Esophagus squamous epithelium (tissue), 5 donors: Measurements from ENCODE around the gene GMDS. TPM values are rescaled to one million over a fixed set of nuclear protein-coding genes. Genes with fewer than 3 reads are reported as not detected.

ENCODE experiments used
- DNase-seq: peaks from one replicate; lab custom pipeline; 2025; lab: John Stamatoyannopoulos, UW
- H3K27ac ChIP-seq, 4 donors: fragments of 200-600 bp; sonication (generic); one replicate each; pipeline ENCODE4 v1.5.1; 2016 to 2019; ENCODE audit warnings: mild to moderate bottlenecking in 1 of 4
- H3K27me3 ChIP-seq, 4 donors: fragments of 200-600 bp; sonication (generic); 1 replicate in 3 of 4; 2 replicates in 1 of 4; pipeline versions ENCODE4 v1.5.1 to v1.6.0; 2017 to 2021; ENCODE audit warnings: antibody characterized with exemption in 1 of 4
- H3K36me3 ChIP-seq, 3 donors: fragments of 200-600 bp; sonication (generic); one replicate each; pipeline ENCODE4 v1.5.1; 2016 to 2019
- H3K4me1 ChIP-seq, 3 donors: fragments of 200-600 bp; sonication (generic); one replicate each; pipeline ENCODE4 v1.5.1; 2017 to 2019
- H3K4me3 ChIP-seq, 4 donors: fragments of 200-600 bp; sonication (generic); 1 replicate in 3 of 4; 2 replicates in 1 of 4; pipeline ENCODE4 v1.5.1; 2016 to 2019; ENCODE audit warnings: mild to moderate bottlenecking in 2 of 4, moderate library complexity in 1 of 4
- H3K9me3 ChIP-seq, 3 donors: fragments of 200-600 bp; sonication (generic); one replicate each; pipeline ENCODE4 v1.5.1; 2016 to 2019
- CTCF ChIP-seq, 6 experiments: fragments of 450-650 bp in 4 of 6; fragments of 200-600 bp in 2 of 6; sonication (generic) in 2 of 6; IDR thresholded peaks; one replicate each; pipeline ENCODE4 v1.5.1; 2016 to 2019; ENCODE audit warnings: antibody characterized with exemption in 6 of 6, mild to moderate bottlenecking in 4 of 6, moderate library complexity in 4 of 6
- POLR2A ChIP-seq, 4 donors: fragments of 450-650 bp; IDR thresholded peaks; one replicate each; pipeline ENCODE4 v1.6.1; 2017; ENCODE audit warnings: antibody characterized with exemption in 4 of 4, mild to moderate bottlenecking in 4 of 4, moderate library complexity in 3 of 4
- WGBS, 2 donors: methylation state at CpG; one replicate each; pipeline ENCODE4 v1.1.5; 2018; 5-methylcytosine and 5-hydroxymethylcytosine counted together
- intact Hi-C: fragments of 100-400 bp; cut with DNase I; formaldehyde crosslinking; loops from one replicate; pipeline ENCODE4 v1.15.0; 2022
- total RNA-seq, 4 donors: library from RNA; depleted of rRNA; stranded (reverse); fragments of >200 nt; gene quantifications; one replicate each; pipeline ENCODE4 v1.1.0, GENCODE V29; 2016
- donor health status: DM: yes; HTN: yes; CAD: no.

GMDS gene
- total RNA-seq, 4 donors from 2014 or later: 17.9 to 58.7 (median 36.7) TPM

GRCh38 chr6:2204272-2204671 is 41.1 kb downstream of the GMDS start:
- Histone ChIP-seq H3K4me1 (no peaks in the 10 kb centered on the region), H3K27ac (no peak overlapping the region), H3K27me3 (peaks cover 0 to 14% (median 0%) of the 10 kb centered on the region in 4 donors), H3K36me3 (no peaks in the 10 kb centered on the region), H3K4me3 (no peak overlapping the region), H3K9me3 (no peaks in the 10 kb centered on the region)
- intact Hi-C loops: no loop called here
- 49 to 65% methylated on average over 2 of the region's 2 CpGs for WGBS, 2 donors
- TF ChIP-seq CTCF (IDR thresholded peaks at IDR 0.05): no peak
- no peak for TF ChIP-seq POLR2A (IDR thresholded peaks at IDR 0.05)
- no peak for DNase-seq

- no peak overlapping the region for H3K4me3 ChIP-seq
- H3K36me3 ChIP-seq: no peaks in the 10 kb centered on the region
- DNase-seq: no peak
- peaks cover 0 to 14% (median 0%) of the 10 kb centered on the region in 4 donors for H3K27me3 ChIP-seq
- no peaks in the 10 kb centered on the region for H3K4me1 ChIP-seq
- peak overlapping the region in 1 of 4 donors; percentile 5 for H3K27ac ChIP-seq
- TF ChIP-seq POLR2A (IDR thresholded peaks at IDR 0.05): no peak
- TF ChIP-seq CTCF (IDR thresholded peaks at IDR 0.05): no peak
- intact Hi-C loops: no loop called here
- 69 to 73% methylated on average over 3 of the region's 3 CpGs for WGBS, 2 donors
- H3K9me3 ChIP-seq: no peaks in the 10 kb centered on the region
Measured at GRCh38 chr6:2203264-2203663, 42.1 kb downstream of the GMDS start.

DNA sequence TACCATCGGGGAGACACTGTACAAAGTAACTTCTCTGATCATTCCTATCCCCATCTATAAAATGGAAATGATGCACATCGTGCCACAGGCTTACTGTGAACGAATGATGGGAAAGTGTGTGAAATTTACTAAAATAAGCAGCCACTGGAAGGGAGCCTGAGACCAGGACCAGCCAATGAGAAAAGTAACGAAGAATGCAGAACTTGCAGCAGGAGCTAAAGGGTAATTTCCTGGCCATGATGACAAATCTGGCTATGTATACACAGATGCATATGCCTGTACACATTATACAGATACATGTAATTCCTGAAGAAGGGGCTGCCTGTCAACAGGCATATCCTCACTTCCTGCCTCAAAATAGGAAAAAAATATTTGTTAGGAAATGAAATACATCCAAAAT is 47.4 kb downstream of the GMDS start:
- 79 to 85% methylated on average over 4 of the region's 4 CpGs for WGBS, 2 donors
- Histone ChIP-seq H3K4me1 (no peaks in the 10 kb centered on the region), H3K9me3 (no peaks in the 10 kb centered on the region), H3K4me3 (no peak overlapping the region), H3K27me3 (peaks cover 0 to 24% (median 0%) of the 10 kb centered on the region in 4 donors), H3K27ac (no peak overlapping the region), H3K36me3 (no peaks in the 10 kb centered on the region)
- DNase-seq: no peak
- intact Hi-C loops: loop anchor here (5.0 kb wide), 1 partner anchor 596 kb away; no protein-coding TSS in a partner anchor
- TF ChIP-seq CTCF (IDR thresholded peaks at IDR 0.05) (no peak), POLR2A (IDR thresholded peaks at IDR 0.05) (no peak)

DNA sequence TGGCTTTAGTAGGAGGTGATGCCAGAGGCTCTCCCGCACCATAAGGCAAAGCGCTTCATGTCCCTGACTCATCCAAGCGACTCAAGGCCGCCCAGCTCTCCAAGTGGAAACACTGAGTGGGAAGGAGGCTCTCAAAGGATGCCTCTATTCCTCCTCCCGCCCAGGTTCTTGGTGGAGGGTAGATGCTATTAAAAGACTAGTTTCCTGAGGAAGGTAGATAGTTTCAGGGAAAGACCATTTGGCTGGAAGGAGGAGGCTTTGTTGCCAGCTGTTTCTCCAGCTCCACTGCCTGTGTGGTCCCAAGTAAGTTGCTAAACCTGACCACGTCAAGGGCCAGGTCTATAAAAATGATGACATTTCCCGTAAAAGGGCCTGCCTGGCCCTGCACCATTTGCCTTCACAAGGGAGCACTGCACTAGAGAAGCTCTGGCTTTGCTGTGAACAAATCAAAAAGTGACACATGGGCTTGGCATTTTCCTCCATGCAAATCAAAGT is 48.2 kb downstream of the GMDS start:
- no peak overlapping the region for H3K4me3 ChIP-seq
- no peaks in the 10 kb centered on the region for H3K36me3 ChIP-seq
- no peaks in the 10 kb centered on the region for H3K4me1 ChIP-seq
- no peaks in the 10 kb centered on the region for H3K9me3 ChIP-seq
- TF ChIP-seq POLR2A (IDR thresholded peaks at IDR 0.05): no peak
- TF ChIP-seq CTCF (IDR thresholded peaks at IDR 0.05): no peak
- H3K27ac ChIP-seq: peak overlapping the region in 1 of 4 donors; percentile 2
- intact Hi-C loops: loop anchor here (5.0 kb wide), 1 partner anchor 595 kb away; no protein-coding TSS in a partner anchor
- peaks cover 0 to 19% (median 0%) of the 10 kb centered on the region in 4 donors for H3K27me3 ChIP-seq
- WGBS, 2 donors: 73% methylated on average over 7 of the region's 7 CpGs
- DNase-seq: no peak

DNA sequence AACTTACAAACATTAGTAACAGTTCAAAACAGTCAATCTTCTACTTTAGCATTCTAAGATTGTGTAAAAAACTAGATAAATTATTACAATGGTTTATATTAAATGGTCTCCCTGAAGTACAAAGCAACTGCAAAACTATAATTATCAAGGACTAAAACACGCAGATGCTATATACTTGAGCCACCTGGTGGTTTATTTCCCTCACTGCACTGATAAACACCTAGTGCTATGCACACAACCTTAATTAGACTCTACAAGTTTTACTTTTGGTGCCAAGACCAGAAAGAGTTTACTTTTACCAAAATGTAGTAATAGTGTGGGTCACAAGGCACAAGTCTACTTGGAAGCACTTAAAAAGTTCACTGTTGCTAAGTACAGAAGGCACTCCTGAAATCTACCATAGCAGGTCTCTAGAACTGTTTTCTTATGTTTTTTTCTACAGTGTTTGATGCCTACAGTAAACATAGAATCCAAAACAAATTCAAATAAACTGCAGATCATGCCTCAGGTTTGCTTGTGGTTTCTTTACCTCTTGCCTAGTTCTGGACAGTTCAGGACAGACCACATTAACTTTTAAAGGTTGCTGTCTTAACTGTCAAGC is 49.2 kb downstream of the GMDS start:
- intact Hi-C loops: loop anchor here (5.0 kb wide), 1 partner anchor 594 kb away; no protein-coding TSS in a partner anchor
- DNase-seq: no peak
- H3K36me3 ChIP-seq: no peaks in the 10 kb centered on the region
- H3K9me3 ChIP-seq: no peaks in the 10 kb centered on the region
- TF ChIP-seq CTCF (IDR thresholded peaks at IDR 0.05) (peak; percentile 53 to 88 (median 80)), POLR2A (IDR thresholded peaks at IDR 0.05) (no peak)
- 4 to 6% methylated on average over 1 of the region's 1 CpG for WGBS, 2 donors
- H3K4me1 ChIP-seq: no peaks in the 10 kb centered on the region
- no peak overlapping the region for H3K4me3 ChIP-seq
- no peak overlapping the region for H3K27ac ChIP-seq
- H3K27me3 ChIP-seq: peaks cover 0 to 18% (median 0%) of the 10 kb centered on the region in 4 donors
